GM10248 (cell line): ENCODE data around the gene CYP19A1.

ENCODE experiments used
- CTCF ChIA-PET: fragments of 300-600 bp; sonication (Branson Sonifier 250); formaldehyde crosslinking; extraction: SDS; loops from one replicate; lab custom pipeline; 2021; ENCODE audit warnings: antibody characterized with exemption; lab: Yijun Ruan, JAX
- POLR2A ChIA-PET: fragments of 350-650 bp; sonication (Branson Sonifier 250); formaldehyde crosslinking; extraction: SDS; loops from one replicate; lab custom pipeline; 2020; ENCODE audit warnings: antibody characterized with exemption; lab: Yijun Ruan, JAX
- DNase-seq: peaks from one replicate; pipeline ENCODE4 v3.0.0; 2012; ENCODE audit errors: extremely low spot score
- TF ChIP-seq, protein P1 (sequence below): IDR thresholded peaks from 2 replicates; pipeline ENCODE4 v1.5.1; 2012; ENCODE audit warnings: mild to moderate bottlenecking, low read depth; ENCODE audit errors: extremely low read depth, missing control alignments, control extremely low read depth

Gene CYP19A1

DNA sequence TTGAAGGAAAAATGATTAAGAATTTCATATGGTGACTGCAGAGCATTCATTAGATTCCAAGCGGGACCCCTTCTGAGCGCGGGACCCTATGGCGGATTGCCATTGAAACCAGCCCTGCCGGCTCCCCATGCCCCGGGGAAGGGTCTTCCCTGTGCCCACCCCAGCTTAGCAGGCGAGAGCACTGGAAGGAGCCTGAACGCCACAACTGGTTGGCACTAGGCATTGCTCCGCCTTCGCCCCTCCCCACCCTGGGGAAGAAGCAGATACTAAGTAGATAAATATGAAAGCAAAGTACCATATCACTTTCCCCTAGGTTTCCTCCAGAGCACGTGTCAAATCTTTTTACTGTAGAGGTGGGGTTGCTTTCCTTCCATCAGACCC is 70.7 kb downstream of the CYP19A1 start:
- TF ChIP-seq, protein P1, sequence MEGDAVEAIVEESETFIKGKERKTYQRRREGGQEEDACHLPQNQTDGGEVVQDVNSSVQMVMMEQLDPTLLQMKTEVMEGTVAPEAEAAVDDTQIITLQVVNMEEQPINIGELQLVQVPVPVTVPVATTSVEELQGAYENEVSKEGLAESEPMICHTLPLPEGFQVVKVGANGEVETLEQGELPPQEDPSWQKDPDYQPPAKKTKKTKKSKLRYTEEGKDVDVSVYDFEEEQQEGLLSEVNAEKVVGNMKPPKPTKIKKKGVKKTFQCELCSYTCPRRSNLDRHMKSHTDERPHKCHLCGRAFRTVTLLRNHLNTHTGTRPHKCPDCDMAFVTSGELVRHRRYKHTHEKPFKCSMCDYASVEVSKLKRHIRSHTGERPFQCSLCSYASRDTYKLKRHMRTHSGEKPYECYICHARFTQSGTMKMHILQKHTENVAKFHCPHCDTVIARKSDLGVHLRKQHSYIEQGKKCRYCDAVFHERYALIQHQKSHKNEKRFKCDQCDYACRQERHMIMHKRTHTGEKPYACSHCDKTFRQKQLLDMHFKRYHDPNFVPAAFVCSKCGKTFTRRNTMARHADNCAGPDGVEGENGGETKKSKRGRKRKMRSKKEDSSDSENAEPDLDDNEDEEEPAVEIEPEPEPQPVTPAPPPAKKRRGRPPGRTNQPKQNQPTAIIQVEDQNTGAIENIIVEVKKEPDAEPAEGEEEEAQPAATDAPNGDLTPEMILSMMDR = no peak
- CTCF ChIA-PET = interaction anchor here (2.7 to 3.7 kb wide), 2 partner anchors 14 to 38 kb away, joined by 6 to 22 read pairs; no protein-coding TSS in a partner anchor
- POLR2A ChIA-PET = no interaction called here
- no peak for DNase-seq

DNA sequence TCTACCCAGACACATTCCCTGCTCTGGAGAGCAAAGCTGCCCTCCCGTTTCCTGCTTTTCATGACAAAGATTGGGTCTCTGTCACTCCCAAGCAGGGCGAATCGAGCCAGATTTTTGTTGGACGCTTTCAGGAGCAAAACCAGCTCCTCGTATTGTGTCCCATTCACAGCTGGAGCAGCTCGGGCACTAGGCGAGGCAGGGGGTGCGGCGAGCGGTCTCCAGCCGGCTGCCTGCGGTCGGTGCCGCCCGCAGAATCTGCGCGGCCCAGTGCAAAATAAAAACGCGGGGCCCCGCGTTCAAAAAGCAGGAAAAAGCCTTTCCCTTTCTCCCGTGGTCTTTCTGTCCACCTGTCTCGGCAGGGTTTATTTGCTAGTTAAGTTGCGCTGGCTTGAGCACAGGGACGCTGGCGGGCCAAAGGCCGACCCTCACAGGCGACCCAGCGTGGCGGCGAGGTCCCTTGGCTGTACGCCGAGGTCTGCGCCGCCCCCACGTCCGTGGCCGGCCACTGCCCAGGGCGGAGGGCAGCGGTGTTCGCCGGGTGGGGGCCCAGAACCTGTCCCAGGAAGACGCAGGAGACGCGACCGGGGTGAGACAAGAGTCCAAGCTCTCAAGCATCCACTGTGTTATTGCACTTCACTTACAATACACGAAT is 71.2 kb downstream of the CYP19A1 start:
- ChIA-PET CTCF (interaction anchor here (2.4 to 3.7 kb wide), 3 partner anchors 15 to 37 kb away, joined by 6 to 22 read pairs (median 10); no protein-coding TSS in a partner anchor), POLR2A (no interaction called here)
- TF ChIP-seq, protein P1 = no peak
- no peak for DNase-seq

DNA sequence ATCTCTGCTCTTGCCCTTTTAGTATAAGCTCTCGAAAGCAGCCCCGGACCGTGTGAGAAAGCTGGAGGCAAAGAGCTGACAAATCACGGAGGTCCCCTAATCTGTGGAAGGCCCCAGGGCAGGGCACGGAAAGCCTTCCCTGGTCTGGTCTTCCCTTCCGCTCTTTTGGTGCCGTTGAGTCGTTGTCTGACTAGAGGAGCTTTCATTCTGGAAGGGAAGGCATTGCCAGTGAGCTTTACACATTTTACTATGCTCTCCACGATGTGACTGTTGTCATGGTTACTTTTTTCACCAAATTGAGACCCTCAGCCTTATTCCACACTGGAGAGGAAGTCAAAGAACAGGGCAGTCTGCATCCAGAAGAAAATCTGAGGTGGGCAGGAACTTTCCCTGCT is 71.7 kb downstream of the CYP19A1 start:
- ChIA-PET POLR2A (no interaction called here), CTCF (interaction anchor here (0.9 to 3.7 kb wide), 8 partner anchors 10 to 131 kb away, joined by 3 to 22 read pairs (median 5); no protein-coding TSS in a partner anchor)
- no peak for DNase-seq
- TF ChIP-seq, protein P1 = no peak

DNA sequence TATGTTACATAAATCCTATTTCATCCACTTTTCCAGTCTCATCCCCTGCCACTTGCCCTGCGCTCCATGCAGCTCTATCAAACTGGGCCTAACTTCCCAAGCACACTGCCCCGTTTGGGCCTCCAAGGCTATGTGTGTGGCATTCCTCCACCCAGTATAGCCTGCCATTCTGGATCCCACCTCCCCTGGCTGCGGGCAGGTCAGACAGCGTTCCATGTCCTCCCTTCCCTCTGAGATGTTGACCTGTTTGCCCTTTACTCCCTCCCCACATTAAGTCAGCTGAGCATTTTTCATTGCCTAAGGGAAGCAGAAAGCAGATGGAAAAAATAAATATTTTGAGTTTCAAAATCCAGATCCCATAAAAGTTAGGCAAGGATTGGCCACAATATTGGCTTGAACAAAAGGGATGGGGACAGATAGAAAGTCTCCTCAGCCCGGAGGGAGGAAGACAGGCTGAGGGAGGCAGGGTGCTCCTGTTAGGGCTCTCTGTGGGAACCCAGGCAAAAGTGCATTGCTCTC is 73.3 kb downstream of the CYP19A1 start:
- CTCF ChIA-PET = interaction anchor here (1.2 to 3.7 kb wide), 7 partner anchors 10 to 133 kb away, joined by 3 to 22 read pairs (median 6); no protein-coding TSS in a partner anchor
- TF ChIP-seq, protein P1 = no peak
- POLR2A ChIA-PET = no interaction called here
- no peak for DNase-seq

DNA sequence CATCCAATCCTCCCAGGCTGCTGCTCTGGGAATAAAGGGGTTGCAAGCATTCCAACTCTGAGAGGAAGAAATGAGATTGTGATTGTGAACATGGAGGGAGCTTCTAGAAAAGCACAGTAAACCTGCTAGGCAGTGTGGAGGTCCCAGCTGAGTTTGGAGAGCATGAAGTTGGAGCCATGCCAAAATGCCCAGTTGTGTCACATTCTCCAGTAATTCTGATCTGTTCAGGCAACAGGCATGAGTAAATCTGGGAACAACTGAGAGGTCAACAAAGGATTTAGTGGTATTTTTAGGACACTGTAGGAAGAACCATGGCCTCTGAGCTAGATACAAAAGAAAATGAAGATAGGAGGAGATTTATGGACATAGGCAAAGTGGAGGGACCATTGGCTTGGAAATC is 74.7 kb downstream of the CYP19A1 start:
- POLR2A ChIA-PET = no interaction called here
- DNase-seq = no peak
- TF ChIP-seq, protein P1 = no peak
- CTCF ChIA-PET = interaction anchor here (0.7 to 1.6 kb wide), 6 partner anchors 9 to 117 kb away, joined by 3 to 5 read pairs (median 3); no protein-coding TSS in a partner anchor

DNA sequence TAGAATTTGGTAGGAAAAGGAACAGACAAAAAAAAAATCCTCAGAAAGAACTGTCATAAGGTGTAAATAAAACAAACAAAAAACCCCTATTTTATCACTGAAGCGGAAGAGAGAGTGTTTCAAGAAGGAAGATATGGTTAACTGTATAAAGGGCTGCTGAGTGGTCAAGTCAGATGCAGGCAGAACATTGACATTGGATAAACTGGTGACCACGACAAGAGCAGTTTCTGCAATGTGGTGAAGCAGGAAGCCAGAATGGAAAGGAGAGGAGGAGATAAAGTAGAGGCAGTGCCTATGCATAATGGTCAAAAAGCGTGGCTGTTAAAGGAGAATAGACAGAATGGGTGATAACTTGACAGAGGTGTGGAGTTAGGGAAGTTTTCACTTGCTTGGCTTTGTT is 75.3 kb downstream of the CYP19A1 start:
- CTCF ChIA-PET = interaction anchor here (0.9 kb wide), 1 partner anchor 20 kb away, joined by 3 read pairs; no protein-coding TSS in a partner anchor
- POLR2A ChIA-PET = interaction anchor here (0.5 kb wide), 1 partner anchor 673 kb away, joined by 5 read pairs; no protein-coding TSS in a partner anchor
- TF ChIP-seq, protein P1 = no peak
- DNase-seq = no peak
